Erythroblast (primary cell): Measurements from ENCODE around the gene FBXO31.

Experiments
- GATA1 ChIP-seq: IDR thresholded peaks from 2 replicates; pipeline ENCODE4 v1.6.1; 2011; ENCODE audit warnings: low read depth, mild to moderate bottlenecking, control low read depth, low read length, moderate library complexity
- POLR2A ChIP-seq: IDR thresholded peaks from 2 replicates; pipeline ENCODE4 v1.6.1; 2011; ENCODE audit warnings: mild to moderate bottlenecking, low read length

DNA sequence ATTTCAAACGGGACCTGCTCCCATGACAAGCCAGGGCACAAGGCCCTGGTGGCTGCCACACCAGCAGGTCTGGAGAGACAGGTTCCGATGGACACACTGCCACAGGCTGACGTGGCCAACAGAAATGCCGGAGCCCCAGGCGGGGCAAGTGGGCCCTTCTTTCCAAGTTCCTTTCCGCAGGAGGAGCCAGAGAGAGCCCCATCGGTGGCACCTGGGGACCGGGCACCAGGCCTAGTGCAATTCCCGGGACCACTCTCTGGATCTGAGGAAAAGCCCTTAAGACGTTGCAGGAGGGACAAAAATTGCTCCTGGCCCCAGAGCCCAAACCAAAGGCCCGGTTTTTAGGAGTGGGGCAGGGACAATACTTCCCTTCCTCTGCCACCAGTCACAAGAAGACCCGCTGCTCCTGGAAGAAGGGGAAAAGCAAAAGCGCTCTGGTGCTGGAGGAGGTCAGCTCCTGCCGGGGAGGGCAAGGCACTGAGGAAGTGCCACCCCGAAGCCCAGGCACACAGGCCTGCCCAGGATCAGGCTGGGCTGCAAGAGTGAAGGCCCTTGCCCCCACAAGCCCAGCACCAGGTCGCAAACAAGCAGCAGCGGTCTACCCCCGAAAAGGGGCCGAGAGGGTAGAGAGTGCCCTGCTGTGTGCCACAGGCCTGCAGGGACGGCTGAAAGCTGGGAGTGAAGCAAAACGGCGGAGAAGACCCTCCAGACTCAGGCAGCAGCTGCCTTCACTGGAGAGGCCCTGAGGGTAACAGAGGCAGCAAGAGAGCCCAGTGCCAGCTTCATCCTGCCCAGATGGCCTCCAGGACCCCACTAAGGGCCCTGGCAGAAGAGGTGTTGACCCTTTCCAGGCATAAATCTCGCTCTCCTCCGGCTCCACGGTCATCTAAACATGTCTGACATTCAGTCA lies 37.7 kb upstream of the FBXO31 start:
- TF ChIP-seq POLR2A (no peak), GATA1 (no peak)
